Pancreas (tissue), 10 donors: ENCODE data around the gene COL25A1. TPM values are rescaled to one million over a fixed set of nuclear protein-coding genes. Genes with fewer than 3 reads are reported as not detected.

Experiments
- ATAC-seq, 4 donors: fragments of 200-7000 bp; cut with Tn5 transposase; one replicate each; pipeline versions ENCODE4 v1.8.0 to v1.9.1; 2020; ENCODE audit warnings: mild to moderate bottlenecking in 4 of 4, moderate library complexity in 4 of 4
- DNase-seq, 6 donors: peaks; one replicate each; pipeline ENCODE4 v3.0.0-alpha.2; 2020
- FAIRE-seq: peaks from 2 replicates; lab custom pipeline; 2012; peaks lifted over from hg19 to GRCh38; lab: Jason Lieb, UNC
- H3K27ac ChIP-seq, 4 donors: fragments of 200-600 bp; sonication (generic); 1 replicate in 3 of 4; 2 replicates in 1 of 4; pipeline versions ENCODE4 v1.5.0 to v1.8.0; 2020
- H3K27me3 ChIP-seq, 4 donors: fragments of 200-600 bp; one replicate each; pipeline ENCODE4 v1.8.0; 2021
- H3K36me3 ChIP-seq, 3 donors: fragments of 200-600 bp; sonication (generic) in 1 of 3; one replicate each; pipeline versions ENCODE4 v1.5.0 to v1.8.0; 2020 to 2021
- H3K4me1 ChIP-seq, 3 donors: fragments of 200-600 bp; one replicate each; pipeline ENCODE4 v1.8.0; 2021
- H3K4me3 ChIP-seq, 4 donors: fragments of 200-600 bp; sonication (generic) in 2 of 4; one replicate each; pipeline versions ENCODE4 v1.5.0 to v1.8.0; 2020 to 2021
- H3K9me3 ChIP-seq, 4 donors: fragments of 200-600 bp; one replicate each; pipeline ENCODE4 v1.8.0; 2021
- CTCF ChIP-seq, 4 donors: fragments of 200-600 bp; sonication (generic) in 3 of 4; IDR thresholded peaks; one replicate each; pipeline versions ENCODE4 v1.5.0 to v1.8.0; 2021; ENCODE audit warnings: antibody characterized with exemption in 4 of 4
- WGBS, 2 donors: extraction: QIAGEN DNeasy Blood & Tissue Kit; methylation state at CpG; one replicate each; pipeline ENCODE4 v1.1.7; 2013; 5-methylcytosine and 5-hydroxymethylcytosine counted together
- intact Hi-C, 3 donors: fragments of 100-400 bp; cut with DNase I; formaldehyde crosslinking; loops; one replicate each; pipeline versions ENCODE4 v1.11.1 to v1.14.2; 2022
- polyA plus RNA-seq, 2 donors: library from polyadenylated mRNA; stranded (reverse); fragments of 200-250 nt; gene quantifications; one replicate each; pipeline ENCODE4 v1.2.3, GENCODE V29; 2013
- total RNA-seq, 6 donors: library from RNA; stranded (reverse); fragmentation: NEBNext Ultra II Directional in 4 of 6; extraction: Animal tissue kit (Norgen Biotek cat#: 25700) in 4 of 6; gene quantifications; one replicate each; pipeline versions ENCODE4 v1.2.1 to v1.2.4, GENCODE V29; 2021 to 2023
- donor health status: healthy with polysubstance abuse.
- donor health status: DM: no; HTN: no; CAD: no; lungs with moderate emphysema.
- donor health status: DM: no; HTN: no; CAD: no.
- donor health status: control.
- donor health status: control.
- donor health status: Bipolar disorder and iron deficiency.
- donor health status: DM: yes; HTN: yes; CAD: no.
- donor health status: DM: no; HTN: no; CAD: no.
- donor health status: DM: no; HTN: no; CAD: no.
- donor health status: DM: yes; HTN: yes; CAD: no.

Gene COL25A1
- total and polyA plus RNA-seq, 8 donors = 0.08 to 0.46 (median 0.22) TPM

GRCh38 chr4:109191216-109191615, 111.2 kb downstream of the COL25A1 start:
- H3K4me3 ChIP-seq = no peak overlapping the region
- no peaks in the 10 kb centered on the region for H3K9me3 ChIP-seq
- no peak for FAIRE-seq
- intact Hi-C loops = no loop called here
- 82 to 86% methylated on average over 5 of the region's 5 CpGs for whole genome bisulfite sequencing, 2 donors
- H3K27me3 ChIP-seq = no peaks in the 10 kb centered on the region
- no peak for ATAC-seq
- H3K4me1 ChIP-seq = no peaks in the 10 kb centered on the region
- TF ChIP-seq CTCF (IDR thresholded peaks at IDR 0.05) = no peak
- no peaks in the 10 kb centered on the region for H3K36me3 ChIP-seq
- no peak for DNase-seq
- no peak overlapping the region for H3K27ac ChIP-seq

GRCh38 chr4:109186458-109186945, 116.0 kb downstream of the COL25A1 start:
- WGBS, 2 donors = 52% methylated on average over 4 of the region's 4 CpGs
- no peak for FAIRE-seq
- H3K9me3 ChIP-seq = no peaks in the 10 kb centered on the region
- no peak for ATAC-seq
- H3K4me3 ChIP-seq = no peak overlapping the region
- no peaks in the 10 kb centered on the region for H3K36me3 ChIP-seq
- no peak for TF ChIP-seq CTCF (IDR thresholded peaks at IDR 0.05)
- intact Hi-C loops = no loop called here
- no peaks in the 10 kb centered on the region for H3K27me3 ChIP-seq
- H3K27ac ChIP-seq = no peak overlapping the region
- no peak for DNase-seq
- H3K4me1 ChIP-seq = no peaks in the 10 kb centered on the region

GRCh38 chr4:109185951-109186350, 116.5 kb downstream of the COL25A1 start:
- ATAC-seq = no peak
- TF ChIP-seq CTCF (IDR thresholded peaks at IDR 0.05) = no peak
- no peaks in the 10 kb centered on the region for H3K9me3 ChIP-seq
- H3K27ac ChIP-seq = no peak overlapping the region
- no peaks in the 10 kb centered on the region for H3K4me1 ChIP-seq
- no peak overlapping the region for H3K4me3 ChIP-seq
- DNase-seq = no peak
- FAIRE-seq = no peak
- no peaks in the 10 kb centered on the region for H3K36me3 ChIP-seq
- WGBS, 2 donors = 67% methylated on average over 7 of the region's 7 CpGs
- intact Hi-C loops = no loop called here
- no peaks in the 10 kb centered on the region for H3K27me3 ChIP-seq

- H3K9me3 ChIP-seq = no peaks in the 10 kb centered on the region
- TF ChIP-seq CTCF (IDR thresholded peaks at IDR 0.05) = no peak
- 65 to 78% methylated on average over 2 of the region's 2 CpGs for WGBS, 2 donors
- no peak overlapping the region for H3K27ac ChIP-seq
- H3K4me3 ChIP-seq = no peak overlapping the region
- ATAC-seq (no peak), DNase-seq (no peak), FAIRE-seq (no peak)
- intact Hi-C loops = no loop called here
- H3K4me1 ChIP-seq = no peaks in the 10 kb centered on the region
- no peaks in the 10 kb centered on the region for H3K27me3 ChIP-seq
- no peaks in the 10 kb centered on the region for H3K36me3 ChIP-seq
These were observed 116.9 kb downstream of the COL25A1 start for GRCh38 chr4:109185548-109185947.

GRCh38 chr4:109184491-109184961, 117.9 kb downstream of the COL25A1 start:
- Histone ChIP-seq H3K9me3 (no peaks in the 10 kb centered on the region), H3K4me3 (no peak overlapping the region), H3K36me3 (no peaks in the 10 kb centered on the region), H3K27ac (no peak overlapping the region), H3K4me1 (no peaks in the 10 kb centered on the region), H3K27me3 (no peaks in the 10 kb centered on the region)
- no peak for TF ChIP-seq CTCF (IDR thresholded peaks at IDR 0.05)
- 78 to 80% methylated on average over 3 of the region's 3 CpGs for WGBS, 2 donors
- intact Hi-C loops = no loop called here
- DNase-seq (no peak), FAIRE-seq (no peak), ATAC-seq (peak in 1 of 4 donors; percentile 16)
